Measurements from ENCODE around the gene ANKRD10.

- TF ChIP-seq, protein P1, sequence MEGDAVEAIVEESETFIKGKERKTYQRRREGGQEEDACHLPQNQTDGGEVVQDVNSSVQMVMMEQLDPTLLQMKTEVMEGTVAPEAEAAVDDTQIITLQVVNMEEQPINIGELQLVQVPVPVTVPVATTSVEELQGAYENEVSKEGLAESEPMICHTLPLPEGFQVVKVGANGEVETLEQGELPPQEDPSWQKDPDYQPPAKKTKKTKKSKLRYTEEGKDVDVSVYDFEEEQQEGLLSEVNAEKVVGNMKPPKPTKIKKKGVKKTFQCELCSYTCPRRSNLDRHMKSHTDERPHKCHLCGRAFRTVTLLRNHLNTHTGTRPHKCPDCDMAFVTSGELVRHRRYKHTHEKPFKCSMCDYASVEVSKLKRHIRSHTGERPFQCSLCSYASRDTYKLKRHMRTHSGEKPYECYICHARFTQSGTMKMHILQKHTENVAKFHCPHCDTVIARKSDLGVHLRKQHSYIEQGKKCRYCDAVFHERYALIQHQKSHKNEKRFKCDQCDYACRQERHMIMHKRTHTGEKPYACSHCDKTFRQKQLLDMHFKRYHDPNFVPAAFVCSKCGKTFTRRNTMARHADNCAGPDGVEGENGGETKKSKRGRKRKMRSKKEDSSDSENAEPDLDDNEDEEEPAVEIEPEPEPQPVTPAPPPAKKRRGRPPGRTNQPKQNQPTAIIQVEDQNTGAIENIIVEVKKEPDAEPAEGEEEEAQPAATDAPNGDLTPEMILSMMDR (IDR thresholded peaks at IDR 0.05; ENCODE audit: insufficient read depth, low read depth, low read length), result no peak
- TF ChIP-seq EZH2 (IDR thresholded peaks at IDR 0.05; ENCODE audit: insufficient read depth, low read length), result no peak
Measured at GRCh38 chr13:110828705-110829104, 86.2 kb downstream of the ANKRD10 start.
